ENCODE results near the gene CCDC8. TPM values are rescaled to one million over a fixed set of nuclear protein-coding genes. Genes with fewer than 3 reads are reported as not detected.

The CCDC8 gene
- polyA plus RNA-seq, 4 donors = 50.7 to 94.6 (median 58.5) TPM

DNA sequence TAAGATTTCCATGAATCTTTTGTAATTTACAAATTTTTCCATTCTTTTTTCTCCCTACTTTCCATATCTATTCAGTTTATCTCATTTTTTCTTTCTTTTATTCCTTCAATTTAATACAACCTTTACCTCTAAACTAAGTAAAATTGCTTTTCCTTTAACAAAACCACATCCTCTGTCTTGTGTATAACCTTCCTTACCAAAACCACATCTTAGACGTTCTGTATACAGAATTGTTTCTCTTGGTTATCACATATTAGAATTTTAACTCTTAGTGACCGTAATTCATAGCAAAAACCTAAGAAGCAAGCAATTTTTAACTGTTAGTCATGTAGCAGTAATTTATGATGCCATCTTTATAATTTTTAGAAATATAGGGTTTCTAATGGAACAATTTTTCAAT, 51.4 kb downstream of the CCDC8 start:
- no peak for DNase-seq (ENCODE audit: low read depth in 4 of 4, low spot score in 3 of 4)

Other genes with a start within 250 kb of the CCDC8 start
- gene IGFL1, start 183.8 kb downstream of the CCDC8 start, polyA plus RNA-seq (ENCODE audit: insufficient read length in 4 of 4) = not detected
- gene HIF3A, start 116.5 kb downstream of the CCDC8 start, polyA plus RNA-seq (ENCODE audit: insufficient read length in 4 of 4) = 10 to 100 TPM; 25.9 to 66.4 (median 37.3) TPM
- 100 to 1,000 TPM in 2 of 4 donors, 10 to 100 TPM in 2; 73.0 to 111 (median 103) TPM for gene PPP5C, start 66.5 kb downstream of the CCDC8 start, polyA plus RNA-seq (ENCODE audit: insufficient read length in 4 of 4)
- 1 to 10 TPM in 1 of 4 donors, under 1 TPM in 3; 0.50 to 6.7 (median 0.73) TPM for gene PNMA8C, start 15.4 kb upstream of the CCDC8 start, polyA plus RNA-seq (ENCODE audit: insufficient read length in 4 of 4)
- 10 to 100 TPM; 47.1 to 71.7 (median 60.4) TPM for gene PNMA8A, start 58.0 kb upstream of the CCDC8 start, polyA plus RNA-seq (ENCODE audit: insufficient read length in 4 of 4)
- 1 to 10 TPM; 3.3 to 8.1 (median 5.0) TPM for gene PNMA8B, start 82.3 kb upstream of the CCDC8 start, polyA plus RNA-seq (ENCODE audit: insufficient read length in 4 of 4)
- gene CALM3, start 187.8 kb upstream of the CCDC8 start, polyA plus RNA-seq (ENCODE audit: insufficient read length in 4 of 4) = 100 to 1,000 TPM; 397 to 466 (median 416) TPM
- 1 to 10 TPM; 1.5 to 2.7 (median 2.2) TPM for gene PTGIR, start 211.5 kb upstream of the CCDC8 start, polyA plus RNA-seq (ENCODE audit: insufficient read length in 4 of 4)
- gene GNG8, start 222.6 kb upstream of the CCDC8 start, polyA plus RNA-seq (ENCODE audit: insufficient read length in 4 of 4) = 1 to 10 TPM; 1.5 to 8.5 (median 3.3) TPM
- gene DACT3, start 247.6 kb upstream of the CCDC8 start, polyA plus RNA-seq (ENCODE audit: insufficient read length in 4 of 4) = 10 to 100 TPM; 23.7 to 62.8 (median 26.9) TPM